ENCODE measurements around the gene ADORA3.

GRCh38 chr1:111475701-111476100, 27.7 kb downstream of the ADORA3 start:
- TF ChIP-seq SIN3A (IDR thresholded peaks at IDR 0.05; ENCODE audit: borderline replicate concordance, insufficient read depth, low read depth, low read length) (no peak), CTCF (IDR thresholded peaks at IDR 0.05) (no peak)
- TF ChIP-seq, protein P1, sequence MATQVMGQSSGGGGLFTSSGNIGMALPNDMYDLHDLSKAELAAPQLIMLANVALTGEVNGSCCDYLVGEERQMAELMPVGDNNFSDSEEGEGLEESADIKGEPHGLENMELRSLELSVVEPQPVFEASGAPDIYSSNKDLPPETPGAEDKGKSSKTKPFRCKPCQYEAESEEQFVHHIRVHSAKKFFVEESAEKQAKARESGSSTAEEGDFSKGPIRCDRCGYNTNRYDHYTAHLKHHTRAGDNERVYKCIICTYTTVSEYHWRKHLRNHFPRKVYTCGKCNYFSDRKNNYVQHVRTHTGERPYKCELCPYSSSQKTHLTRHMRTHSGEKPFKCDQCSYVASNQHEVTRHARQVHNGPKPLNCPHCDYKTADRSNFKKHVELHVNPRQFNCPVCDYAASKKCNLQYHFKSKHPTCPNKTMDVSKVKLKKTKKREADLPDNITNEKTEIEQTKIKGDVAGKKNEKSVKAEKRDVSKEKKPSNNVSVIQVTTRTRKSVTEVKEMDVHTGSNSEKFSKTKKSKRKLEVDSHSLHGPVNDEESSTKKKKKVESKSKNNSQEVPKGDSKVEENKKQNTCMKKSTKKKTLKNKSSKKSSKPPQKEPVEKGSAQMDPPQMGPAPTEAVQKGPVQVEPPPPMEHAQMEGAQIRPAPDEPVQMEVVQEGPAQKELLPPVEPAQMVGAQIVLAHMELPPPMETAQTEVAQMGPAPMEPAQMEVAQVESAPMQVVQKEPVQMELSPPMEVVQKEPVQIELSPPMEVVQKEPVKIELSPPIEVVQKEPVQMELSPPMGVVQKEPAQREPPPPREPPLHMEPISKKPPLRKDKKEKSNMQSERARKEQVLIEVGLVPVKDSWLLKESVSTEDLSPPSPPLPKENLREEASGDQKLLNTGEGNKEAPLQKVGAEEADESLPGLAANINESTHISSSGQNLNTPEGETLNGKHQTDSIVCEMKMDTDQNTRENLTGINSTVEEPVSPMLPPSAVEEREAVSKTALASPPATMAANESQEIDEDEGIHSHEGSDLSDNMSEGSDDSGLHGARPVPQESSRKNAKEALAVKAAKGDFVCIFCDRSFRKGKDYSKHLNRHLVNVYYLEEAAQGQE (IDR thresholded peaks at IDR 0.05; ENCODE audit: insufficient read depth in 1 of 2, low read depth in 2 of 2, low read length in 1 of 2) = no peak

All from Panc1 (cell line).